GM19324 (cell line): ENCODE results near the gene CCND1.

Experiments
- ATAC-seq: cut with Tn5 transposase; IDR thresholded peaks from one replicate; pipeline ENCODE4 v1.9.1; 2021; ENCODE audit warnings: mild to moderate bottlenecking, moderate library complexity; ENCODE audit not compliant: unreplicated experiment, low FRiP score

Gene CCND1

DNA sequence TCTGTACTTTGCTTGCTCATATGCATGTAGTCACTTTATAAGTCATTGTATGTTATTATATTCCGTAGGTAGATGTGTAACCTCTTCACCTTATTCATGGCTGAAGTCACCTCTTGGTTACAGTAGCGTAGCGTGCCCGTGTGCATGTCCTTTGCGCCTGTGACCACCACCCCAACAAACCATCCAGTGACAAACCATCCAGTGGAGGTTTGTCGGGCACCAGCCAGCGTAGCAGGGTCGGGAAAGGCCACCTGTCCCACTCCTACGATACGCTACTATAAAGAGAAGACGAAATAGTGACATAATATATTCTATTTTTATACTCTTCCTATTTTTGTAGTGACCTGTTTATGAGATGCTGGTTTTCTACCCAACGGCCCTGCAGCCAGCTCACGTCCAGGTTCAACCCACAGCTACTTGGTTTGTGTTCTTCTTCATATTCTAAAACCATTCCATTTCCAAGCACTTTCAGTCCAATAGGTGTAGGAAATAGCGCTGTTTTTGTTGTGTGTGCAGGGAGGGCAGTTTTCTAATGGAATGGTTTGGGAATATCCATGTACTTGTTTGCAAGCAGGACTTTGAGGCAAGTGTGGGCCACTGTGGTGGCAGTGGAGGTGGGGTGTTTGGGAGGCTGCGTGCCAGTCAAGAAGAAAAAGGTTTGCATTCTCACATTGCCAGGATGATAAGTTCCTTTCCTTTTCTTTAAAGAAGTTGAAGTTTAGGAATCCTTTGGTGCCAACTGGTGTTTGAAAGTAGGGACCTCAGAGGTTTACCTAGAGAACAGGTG lies 11.1 kb downstream of the CCND1 start:
- no peak for ATAC-seq

DNA sequence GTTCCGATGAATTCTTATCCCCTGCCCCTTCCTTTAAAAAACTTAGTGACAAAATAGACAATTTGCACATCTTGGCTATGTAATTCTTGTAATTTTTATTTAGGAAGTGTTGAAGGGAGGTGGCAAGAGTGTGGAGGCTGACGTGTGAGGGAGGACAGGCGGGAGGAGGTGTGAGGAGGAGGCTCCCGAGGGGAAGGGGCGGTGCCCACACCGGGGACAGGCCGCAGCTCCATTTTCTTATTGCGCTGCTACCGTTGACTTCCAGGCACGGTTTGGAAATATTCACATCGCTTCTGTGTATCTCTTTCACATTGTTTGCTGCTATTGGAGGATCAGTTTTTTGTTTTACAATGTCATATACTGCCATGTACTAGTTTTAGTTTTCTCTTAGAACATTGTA lies 12.0 kb downstream of the CCND1 start:
- no peak for ATAC-seq

DNA sequence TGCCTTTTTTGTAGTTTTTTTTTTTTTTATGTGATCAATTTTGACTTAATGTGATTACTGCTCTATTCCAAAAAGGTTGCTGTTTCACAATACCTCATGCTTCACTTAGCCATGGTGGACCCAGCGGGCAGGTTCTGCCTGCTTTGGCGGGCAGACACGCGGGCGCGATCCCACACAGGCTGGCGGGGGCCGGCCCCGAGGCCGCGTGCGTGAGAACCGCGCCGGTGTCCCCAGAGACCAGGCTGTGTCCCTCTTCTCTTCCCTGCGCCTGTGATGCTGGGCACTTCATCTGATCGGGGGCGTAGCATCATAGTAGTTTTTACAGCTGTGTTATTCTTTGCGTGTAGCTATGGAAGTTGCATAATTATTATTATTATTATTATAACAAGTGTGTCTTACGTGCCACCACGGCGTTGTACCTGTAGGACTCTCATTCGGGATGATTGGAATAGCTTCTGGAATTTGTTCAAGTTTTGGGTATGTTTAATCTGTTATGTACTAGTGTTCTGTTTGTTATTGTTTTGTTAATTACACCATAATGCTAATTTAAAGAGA lies 12.5 kb downstream of the CCND1 start:
- ATAC-seq = no peak

DNA sequence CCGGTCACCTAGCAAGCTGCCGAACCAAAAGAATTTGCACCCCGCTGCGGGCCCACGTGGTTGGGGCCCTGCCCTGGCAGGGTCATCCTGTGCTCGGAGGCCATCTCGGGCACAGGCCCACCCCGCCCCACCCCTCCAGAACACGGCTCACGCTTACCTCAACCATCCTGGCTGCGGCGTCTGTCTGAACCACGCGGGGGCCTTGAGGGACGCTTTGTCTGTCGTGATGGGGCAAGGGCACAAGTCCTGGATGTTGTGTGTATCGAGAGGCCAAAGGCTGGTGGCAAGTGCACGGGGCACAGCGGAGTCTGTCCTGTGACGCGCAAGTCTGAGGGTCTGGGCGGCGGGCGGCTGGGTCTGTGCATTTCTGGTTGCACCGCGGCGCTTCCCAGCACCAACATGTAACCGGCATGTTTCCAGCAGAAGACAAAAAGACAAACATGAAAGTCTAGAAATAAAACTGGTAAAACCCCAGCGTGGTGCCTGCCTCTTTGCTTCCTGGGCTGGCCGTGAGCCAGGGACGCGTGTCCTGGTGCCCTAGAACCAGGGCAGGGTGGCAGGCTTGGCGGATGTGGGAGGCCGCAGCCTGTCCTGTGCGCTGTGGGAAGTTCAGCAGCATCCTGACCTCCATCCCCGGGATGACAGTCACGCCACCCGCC lies 13.2 kb downstream of the CCND1 start:
- ATAC-seq = no peak

DNA sequence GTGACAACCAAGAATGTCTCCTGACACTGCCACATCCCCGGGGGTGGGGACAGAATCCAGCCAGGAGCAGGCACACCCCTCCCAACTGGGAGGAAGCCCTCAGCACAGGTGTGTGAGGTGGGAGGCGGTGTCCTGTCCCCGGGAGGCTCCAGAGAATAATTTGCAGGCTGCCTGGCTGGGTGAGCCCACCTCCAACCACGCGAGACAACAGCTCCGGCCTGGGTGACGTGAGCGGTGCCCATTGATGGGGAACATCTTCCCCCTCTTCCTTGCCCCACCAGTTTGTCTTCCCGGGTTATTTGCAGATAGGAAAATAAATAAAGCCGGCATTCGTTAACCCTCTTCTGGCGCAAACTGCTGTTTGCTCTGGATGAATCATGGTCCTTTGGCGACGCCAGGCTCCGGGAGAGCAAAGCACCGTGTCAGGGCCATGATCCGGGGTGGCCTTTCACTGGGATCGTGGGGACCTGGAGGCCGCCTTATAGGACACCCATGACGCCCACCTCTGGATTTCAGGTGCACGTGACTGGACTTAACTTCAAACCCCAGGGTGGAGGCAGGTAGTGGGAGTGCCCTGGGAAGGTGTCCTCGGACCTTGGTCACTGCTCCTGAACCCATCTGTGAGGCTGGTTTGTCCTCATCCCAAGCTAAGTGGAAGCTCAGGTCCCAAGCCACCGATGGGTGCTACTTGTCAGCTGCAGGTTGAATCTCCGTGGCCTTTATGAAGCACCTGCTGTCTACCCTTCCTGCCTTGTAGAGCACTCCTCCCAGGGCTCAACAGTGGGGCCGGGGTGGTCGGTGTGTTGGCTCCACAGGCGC lies 13.9 kb downstream of the CCND1 start:
- no peak for ATAC-seq

DNA sequence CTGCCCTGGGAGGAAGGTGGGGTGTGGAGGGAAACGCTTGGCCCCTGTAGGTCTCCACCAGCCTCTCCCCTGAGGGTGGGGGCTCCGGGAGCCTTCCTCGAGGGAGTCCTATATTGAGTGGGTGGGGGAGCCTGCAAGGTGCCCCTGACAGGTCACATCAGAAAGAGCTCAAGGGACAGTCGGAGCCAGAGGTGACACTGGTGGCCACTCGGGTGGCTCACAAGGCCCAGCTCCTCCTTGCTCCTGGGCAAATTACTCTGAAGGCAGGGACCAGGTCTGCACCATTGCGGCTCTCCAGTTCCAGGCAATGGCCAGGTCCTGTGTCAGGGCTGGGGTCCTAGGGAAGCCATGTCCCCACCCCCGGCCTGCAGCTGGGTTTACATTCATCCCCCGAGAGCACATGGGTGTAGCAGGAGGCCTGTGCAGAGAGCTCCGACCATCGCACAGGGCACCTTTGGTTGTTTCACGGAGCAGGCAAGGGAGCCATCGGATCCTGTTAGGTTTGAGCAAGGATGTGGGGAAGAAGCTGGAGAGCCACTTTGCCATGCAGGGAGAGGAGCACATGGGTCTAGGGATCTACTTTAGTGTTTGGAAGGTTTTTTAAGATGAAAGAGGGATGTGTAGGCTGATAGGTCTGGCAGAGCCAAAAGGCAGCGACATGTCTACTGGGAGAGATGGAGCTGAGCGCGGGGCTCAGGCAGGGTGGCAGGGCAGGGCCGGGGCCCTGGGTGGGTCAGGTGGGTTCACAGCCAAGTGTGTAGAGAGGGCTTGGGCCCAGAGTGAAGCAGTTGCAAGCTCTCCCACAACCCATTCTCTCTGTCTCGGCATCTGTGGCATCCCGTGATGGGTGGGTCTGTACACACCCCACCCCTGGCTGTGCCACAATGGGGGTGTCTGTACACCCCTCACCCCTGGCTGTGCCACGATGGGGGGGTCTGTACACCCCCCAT lies 14.8 kb downstream of the CCND1 start:
- ATAC-seq = no peak

DNA sequence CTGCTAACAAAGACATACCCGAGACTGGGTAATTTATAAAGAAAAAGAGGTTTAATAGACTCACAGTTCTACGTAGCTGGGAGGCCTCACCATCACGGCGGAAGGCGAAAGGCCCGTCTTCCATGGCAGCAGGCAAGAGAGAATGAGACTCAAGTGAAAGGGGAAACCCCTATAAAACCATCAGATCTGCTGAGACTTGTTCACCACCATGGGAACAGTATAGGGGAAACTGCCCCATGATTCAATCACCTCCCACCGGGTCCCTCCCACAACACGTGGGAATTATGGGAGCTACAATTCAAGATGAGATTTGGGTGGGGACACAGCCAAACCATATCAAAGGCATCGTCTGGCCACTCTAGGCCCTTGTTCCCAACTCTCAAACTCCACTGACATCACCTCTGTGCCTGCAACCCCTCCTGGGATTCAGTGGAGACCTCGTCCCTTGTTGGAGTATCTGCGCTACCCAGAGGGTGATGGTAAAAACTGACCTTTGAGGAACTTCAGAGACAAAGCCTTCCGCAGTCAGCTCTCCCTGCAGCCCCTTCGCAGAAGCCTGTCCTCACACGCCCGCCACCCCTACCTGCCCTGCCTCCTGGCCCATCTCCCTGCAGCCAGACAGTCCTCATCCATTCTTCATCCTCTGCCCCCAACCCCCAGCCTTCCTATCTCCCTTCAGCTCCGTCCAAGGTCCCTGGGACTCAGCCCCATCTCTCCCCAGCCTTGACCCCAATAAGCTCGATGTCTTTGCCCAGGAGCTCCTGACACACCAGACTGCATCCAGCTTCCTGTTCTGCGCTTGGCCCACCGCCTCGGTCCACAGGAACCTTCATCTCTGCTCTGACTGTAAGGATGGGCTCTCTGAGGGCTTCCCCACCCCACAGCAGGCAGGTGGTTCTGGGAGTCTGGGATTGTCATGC lies 15.8 kb downstream of the CCND1 start:
- ATAC-seq = no peak

DNA sequence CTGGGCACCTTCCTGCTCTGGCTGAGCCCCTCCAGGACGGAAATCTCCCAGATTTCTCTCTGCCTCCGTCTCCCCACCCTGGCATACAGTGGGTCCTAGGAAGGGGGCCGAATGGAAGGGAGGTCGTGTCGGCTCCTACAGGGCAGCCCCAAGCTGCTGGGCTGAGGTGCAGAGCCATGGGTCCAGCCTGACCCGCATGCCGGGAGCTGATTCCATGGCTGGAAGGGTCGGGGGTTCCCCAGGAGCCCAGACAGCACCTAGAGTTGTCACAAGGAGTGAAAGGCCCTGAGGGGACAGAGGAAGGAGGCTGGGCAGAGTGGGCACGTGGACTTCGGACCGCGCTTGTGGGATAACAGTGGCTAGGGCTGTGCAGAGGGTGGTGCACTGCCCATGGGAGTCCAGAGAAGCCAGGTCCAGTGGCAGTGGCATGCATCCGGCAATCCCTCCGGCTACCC lies 16.5 kb downstream of the CCND1 start:
- ATAC-seq = no peak

DNA sequence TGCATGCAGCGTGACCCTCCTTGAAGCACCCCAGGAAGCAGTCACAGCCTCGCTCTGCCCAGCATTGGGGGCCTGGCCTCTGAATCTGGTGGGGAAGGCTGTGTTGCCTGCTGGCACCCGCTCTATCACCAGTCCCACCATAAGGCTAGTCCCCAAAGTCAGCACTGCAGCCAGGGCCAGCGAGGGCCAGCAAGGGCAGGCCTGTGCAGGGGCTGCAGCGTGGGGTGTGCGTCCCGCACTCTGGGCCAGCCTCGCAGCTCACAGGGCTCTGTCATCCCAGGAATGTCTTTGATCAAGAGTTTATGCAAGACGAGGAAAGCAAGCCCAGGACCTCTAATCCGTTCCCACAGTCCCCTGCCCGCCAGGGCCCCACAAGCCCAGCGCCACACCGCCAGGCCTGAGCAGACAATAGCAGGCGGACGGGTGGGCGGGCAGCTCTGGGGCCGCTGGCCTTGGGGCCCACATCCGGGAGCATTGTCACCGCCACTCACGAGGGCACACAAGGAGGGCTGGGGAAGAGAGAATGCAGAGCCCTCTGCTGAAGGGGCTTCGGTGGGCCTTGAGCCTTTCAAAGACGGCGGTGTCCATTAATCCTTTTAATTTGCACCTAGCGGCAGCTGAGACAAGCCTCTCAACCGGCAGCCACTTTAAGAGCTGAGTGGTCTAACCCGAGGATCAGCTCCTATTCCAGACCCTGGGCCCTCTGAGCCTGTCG lies 17.1 kb downstream of the CCND1 start:
- no peak for ATAC-seq

DNA sequence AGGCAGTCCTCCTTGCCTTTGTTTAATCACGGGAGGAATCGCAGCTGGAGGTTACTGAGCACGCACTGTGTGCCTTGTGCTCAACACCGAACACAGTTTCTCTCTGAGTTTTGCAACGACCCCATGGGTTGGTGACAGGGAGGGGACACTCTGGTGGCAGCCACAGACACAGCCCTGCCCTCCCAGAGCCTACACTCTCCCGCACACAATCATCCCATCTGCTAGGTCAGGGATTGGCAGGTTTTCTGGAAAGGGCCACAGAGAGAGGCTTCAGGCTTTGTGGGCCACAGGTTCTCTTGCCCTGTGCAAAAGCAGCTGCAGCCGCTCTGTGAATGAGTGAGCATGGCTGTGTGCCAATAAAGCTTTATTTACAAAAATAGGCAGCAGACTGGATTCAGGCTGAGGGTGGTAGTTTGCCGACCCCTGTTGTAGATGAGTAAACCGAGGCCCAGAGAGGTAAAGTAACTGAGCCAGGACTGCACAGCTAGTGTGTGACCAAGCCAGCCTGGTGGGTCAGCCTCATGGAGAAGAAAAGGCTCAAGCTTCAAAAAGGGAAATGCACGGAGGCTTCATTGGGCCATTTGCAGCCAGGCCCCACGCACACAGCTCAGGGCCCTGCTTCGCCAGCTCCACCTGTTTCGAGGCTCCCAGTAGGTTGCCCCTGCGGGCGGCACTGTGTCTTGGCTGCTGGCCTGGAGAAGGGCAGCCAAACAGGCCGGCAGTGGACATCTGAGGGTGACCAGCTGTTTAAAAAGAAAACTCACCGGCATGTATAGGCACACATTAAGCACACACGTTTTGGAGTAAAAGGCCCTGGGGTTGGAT lies 17.9 kb downstream of the CCND1 start:
- no peak for ATAC-seq

DNA sequence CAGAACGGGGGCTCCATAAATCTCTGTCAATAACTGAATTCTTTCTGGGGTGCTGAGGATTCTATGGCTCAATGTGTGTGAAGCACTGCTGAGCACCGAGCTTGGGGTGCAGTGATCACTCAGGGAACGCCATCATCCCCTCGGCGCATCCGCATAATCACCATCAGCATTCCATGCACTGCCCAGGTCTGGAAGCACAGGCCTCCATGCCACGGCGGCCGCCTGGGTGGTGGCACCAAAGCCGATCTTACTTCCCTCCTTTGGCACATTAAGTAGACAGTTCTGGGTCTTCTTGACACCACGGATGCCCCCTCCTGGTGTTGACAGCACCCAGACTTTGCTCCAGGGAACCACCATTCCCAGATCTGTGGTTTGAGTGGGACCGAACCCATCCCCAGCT lies 18.6 kb downstream of the CCND1 start:
- no peak for ATAC-seq

DNA sequence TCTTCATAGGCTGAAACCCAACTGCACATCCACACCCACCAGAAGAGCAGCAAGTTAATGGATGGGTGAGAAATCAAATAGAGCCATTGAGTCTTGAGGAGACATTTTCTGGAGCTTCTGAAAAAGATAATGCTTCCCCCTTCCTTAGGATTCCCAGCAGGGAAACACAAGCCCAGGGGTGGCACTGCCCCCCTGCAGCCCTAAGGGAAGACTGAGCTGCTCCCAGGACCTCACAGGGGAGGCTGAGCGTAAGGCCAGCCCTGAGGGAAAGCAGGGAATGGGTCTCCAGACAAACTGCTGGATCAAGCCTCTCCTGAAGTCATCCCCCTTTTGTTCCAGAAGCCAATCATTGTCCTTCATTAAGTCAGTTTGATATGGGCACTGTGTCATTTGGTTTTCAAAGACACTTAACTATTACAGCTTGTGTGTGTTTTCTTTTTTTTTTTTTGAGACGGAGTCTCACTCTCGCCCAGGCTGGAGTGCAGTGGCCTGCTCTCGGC lies 19.1 kb downstream of the CCND1 start:
- ATAC-seq = no peak

DNA sequence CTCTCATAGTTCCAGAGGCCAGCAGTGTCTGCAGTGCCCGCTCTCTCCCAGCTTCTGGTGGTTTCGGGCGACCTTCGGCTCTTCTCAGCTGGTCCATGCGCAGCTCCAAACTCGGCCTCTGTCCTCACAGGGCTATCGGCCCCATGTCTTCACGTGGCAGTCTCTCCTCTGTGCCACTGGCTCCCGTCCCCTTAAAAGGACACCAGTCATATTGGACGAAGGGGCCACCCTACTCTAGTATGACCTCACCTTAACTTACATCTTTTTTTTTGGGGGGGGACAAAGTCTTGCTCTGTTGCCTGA lies 20.4 kb downstream of the CCND1 start:
- ATAC-seq = no peak

DNA sequence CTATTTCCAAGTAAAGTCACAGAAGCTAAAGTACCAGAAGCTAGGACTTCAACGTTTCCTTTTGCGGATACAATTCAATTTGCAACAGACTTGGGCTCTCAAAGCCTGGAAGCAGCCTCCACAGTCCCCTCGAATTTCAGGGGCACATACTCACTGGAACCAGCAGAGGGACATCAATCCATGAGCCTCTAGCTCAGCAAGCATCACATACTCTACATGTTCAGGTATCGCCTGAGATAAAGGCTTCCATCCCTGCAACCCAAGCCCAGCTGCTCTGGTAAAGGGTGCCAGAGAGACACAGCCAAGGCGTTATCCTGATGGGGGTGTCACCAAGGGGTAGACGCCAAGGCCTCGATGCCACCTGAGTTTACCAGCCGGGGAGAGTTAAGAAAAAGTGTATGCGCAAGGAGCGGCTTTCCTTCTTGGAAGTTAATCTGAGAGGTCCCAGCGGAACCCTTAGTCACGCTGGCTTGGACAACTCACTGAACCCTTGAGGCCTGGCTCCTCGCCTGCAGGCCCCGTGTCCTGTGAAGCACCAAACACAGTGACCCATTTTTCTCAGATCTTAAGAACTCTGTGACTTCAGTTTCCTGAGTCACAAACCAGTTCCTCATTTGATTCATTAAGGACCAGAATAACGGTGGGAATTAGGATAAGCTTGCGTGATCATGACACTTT lies 21.2 kb downstream of the CCND1 start:
- ATAC-seq = no peak

DNA sequence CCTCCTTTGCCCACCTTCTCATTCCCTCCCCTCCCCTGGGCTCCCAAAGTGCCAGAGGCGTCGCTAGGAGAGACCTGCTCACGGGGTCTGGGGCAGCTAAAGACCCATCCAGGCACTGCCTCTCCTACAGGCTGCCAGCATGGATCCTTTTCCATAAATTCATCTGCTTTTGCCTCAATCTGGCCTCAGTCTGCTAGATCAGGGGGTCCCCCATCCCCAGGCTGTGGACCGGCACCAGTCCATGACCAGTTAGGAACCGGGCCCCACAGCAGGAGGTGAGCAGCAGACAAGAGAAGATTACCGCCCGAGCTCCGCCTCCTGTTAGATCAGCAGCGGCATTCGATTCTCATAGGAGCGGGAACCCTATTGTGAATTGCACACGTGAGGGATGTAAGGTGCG lies 21.9 kb downstream of the CCND1 start:
- no peak for ATAC-seq

DNA sequence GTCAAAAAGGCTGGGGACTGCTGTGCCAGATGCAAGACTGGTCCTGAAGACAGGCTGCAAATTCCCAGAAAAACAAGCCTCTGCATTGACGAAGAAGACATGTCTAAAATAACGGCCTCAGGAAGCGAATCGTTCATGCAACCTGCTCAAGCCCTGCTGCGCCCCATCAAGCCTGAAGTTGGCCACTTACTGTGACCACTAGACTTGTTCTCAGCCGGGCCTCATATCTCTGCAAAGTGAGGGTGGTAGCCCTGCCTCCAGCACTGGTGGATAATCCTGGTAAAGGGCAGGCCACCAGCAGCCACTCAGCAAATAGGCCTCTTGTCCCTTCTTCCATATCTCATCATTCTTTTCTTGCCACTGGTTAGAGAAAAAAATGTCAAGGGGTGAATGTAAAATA lies 22.4 kb downstream of the CCND1 start:
- no peak for ATAC-seq
